ENCODE measurements around the gene MYOCD.
"Not testable (repeated sequence)": the region's sequence is repeated elsewhere in the genome, so short reads cannot be mapped to it uniquely, and the experiment has no call there.

Gene MYOCD

GRCh38 chr17:12665263-12666210 lies at the start of gene MYOCD:
TSS of gene MYOCD (plus strand) at chr17:12665890. CDS start at chr17:12666189, 299 bp downstream.
- in situ Hi-C loops (cut with MboI; ENCODE audit: low pct_unique_long_range_greater_than_20kb, low sequenced_read_pairs): no loop called here
- no peak for DNase-seq

DNA sequence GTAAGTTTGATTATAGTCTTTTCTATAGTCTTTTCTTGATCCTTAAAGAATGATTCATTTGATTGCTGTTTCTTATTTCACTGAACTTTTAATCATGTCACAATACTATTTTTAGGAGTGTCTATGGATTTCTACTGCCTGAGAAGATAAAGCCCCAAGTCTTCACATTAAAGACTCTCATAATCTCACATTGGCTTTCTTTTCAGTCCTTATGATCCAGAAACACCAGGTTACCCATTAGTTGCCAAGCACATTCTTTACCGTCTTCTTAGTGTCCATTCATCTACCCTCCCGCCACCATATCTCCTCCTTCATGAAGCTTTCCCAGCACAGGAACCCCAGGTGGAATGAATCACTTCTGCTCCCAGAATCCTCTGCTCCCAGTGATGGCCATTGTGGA lies 49.5 kb upstream of the MYOCD start:
- in situ Hi-C loops (cut with MboI; ENCODE audit: low pct_unique_long_range_greater_than_20kb, low sequenced_read_pairs): no loop called here
- DNase-seq: no peak

DNA sequence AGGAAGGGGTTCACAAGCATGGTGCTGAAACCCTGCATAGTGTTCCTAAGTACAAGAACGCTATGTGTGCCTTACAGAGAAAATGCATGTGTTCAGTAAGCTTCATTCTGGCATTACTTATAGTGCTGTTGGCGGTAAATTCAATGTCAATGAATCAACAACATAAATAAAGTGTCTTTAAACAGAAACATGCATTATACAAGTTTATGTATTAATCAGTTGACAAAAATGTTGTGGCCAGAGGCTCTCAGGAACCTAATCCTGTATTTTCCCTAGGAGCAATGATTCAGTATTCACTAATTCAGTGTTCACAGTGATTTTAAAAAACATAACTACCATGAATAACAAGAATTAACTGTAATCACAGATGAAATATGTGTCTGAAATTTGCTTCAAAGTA lies 47.1 kb upstream of the MYOCD start:
- in situ Hi-C loops (cut with MboI; ENCODE audit: low pct_unique_long_range_greater_than_20kb, low sequenced_read_pairs): no loop called here
- DNase-seq: no peak

DNA sequence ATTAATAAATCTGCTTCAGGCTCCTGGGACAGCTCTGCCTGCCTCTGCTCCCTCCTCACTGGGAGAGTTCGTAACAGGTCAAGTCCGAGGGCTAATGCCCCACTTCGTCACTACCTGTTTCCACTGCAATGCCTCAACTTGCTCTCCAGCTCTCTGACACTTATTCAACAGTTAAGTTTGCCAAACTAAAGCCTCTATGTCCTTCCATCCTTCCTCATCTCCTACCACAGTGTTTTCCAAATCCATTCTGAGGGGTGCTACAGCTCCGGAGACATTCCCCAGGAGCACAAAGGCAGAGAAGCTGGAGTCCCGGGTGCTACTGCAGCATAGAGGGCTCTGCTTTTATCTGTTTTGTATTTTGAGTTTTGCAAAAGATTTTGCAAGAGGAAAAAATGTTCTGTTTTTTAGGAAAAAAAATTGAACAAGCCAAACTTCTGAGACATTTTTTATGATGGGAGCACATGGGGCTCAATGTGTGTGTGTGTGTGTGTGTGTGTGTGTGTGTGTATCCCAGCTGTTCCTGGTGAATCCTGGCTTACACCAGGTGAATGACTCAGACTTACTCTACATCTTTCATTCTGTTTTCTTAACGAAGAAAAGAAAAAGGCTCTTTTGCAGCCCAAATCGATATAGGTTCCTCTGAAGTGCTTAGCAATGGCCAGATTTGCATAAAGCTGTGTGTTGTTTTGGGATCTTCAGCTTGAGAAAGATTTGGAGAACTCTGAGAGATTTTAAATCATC lies 46.1 kb upstream of the MYOCD start:
- no peak for DNase-seq
- in situ Hi-C loops (cut with MboI; ENCODE audit: low pct_unique_long_range_greater_than_20kb, low sequenced_read_pairs): no loop called here

GRCh38 chr17:12620200-12620720 lies 45.4 kb upstream of the MYOCD start:
- no peak for DNase-seq
- in situ Hi-C loops (cut with MboI; ENCODE audit: low pct_unique_long_range_greater_than_20kb, low sequenced_read_pairs): no loop called here

DNA sequence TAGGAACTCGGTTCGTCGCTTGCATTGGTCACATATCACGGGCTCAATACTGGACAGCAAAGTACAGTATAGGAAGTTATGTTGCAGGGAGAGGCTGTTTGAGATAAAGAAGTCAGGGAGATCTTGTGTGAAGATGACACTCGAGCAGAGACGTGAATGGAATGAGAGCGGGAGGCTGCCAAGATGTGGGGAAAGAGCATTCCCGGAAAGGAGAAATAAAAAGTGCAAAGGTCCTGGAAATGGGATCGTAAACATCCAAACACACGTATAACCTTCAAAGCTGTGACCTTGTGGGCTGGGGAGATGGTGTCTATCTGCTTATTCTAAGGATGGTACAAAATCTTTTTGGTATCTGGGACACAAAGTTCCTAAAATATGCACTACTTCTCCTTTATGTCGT lies 43.0 kb upstream of the MYOCD start:
- in situ Hi-C loops (cut with MboI; ENCODE audit: low pct_unique_long_range_greater_than_20kb, low sequenced_read_pairs): no loop called here

GRCh38 chr17:12623220-12623848 lies 42.4 kb upstream of the MYOCD start:
- in situ Hi-C loops (cut with MboI; ENCODE audit: low pct_unique_long_range_greater_than_20kb, low sequenced_read_pairs): no loop called here
- no peak for DNase-seq

More for the DNA sequence above, 43.0 kb upstream of the MYOCD start:
- DNase-seq: no peak

DNA sequence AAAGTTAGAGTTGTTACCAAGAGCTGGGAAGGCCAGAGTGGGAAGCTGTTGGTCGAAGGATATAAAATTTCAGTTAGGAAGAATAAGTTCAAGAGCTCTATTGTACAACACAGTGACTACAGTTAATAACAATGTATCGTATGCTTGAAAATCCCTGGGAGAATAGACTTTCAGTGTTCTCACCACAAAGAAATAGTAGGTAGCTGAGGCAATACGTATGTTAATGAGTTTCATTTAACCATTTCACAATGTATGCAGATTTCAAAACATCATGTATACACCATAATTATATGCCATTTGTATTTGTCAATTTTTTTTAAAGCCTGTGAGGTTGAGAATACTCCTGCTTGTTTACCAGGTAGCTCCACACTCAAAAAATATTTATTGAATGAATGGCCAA lies 41.5 kb upstream of the MYOCD start:
- in situ Hi-C loops (cut with MboI; ENCODE audit: low pct_unique_long_range_greater_than_20kb, low sequenced_read_pairs): no loop called here
- DNase-seq: no peak

DNA sequence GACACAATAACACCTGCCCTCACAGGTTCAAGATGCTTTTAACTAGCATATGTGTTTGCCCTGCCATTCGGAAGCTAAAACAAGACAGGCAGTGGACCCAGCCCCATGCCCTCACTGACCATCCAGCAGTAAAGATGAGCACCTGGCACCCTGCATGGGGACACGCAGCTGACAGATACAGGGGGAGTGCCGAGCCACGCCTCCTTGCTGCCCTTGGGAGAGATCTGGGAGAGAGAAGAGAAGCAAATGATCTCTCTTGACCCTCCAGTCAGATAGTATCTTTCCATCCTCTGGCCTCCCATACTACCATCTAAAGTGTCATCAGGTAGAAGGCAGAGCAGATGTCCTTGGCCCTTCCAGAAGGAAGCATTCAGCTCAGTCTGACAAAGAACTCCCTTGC lies 40.6 kb upstream of the MYOCD start:
- DNase-seq: no peak
- in situ Hi-C loops (cut with MboI; ENCODE audit: low pct_unique_long_range_greater_than_20kb, low sequenced_read_pairs): no loop called here

DNA sequence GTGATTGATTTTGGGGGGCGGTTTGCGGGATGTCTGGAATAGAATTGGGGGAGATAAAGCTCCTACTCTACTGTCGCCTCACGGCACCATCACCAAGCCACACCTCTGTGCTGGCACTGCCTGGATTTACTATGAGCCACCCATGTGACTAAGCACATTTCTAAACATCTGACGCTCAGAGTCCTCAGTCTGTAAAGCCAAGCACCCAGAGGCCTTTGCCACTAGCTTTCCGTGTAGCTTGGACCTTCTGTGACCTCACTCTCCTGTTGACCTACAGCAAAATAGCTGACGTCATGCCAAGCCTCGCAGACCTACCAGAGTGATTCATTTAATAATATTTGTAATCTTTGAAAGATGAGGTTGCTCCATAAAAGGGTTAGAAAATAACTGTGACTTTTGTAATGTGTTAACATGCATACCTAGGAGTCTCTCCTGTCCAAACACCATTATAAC lies 38.5 kb upstream of the MYOCD start:
- in situ Hi-C loops (cut with MboI; ENCODE audit: low pct_unique_long_range_greater_than_20kb, low sequenced_read_pairs): no loop called here

DNA sequence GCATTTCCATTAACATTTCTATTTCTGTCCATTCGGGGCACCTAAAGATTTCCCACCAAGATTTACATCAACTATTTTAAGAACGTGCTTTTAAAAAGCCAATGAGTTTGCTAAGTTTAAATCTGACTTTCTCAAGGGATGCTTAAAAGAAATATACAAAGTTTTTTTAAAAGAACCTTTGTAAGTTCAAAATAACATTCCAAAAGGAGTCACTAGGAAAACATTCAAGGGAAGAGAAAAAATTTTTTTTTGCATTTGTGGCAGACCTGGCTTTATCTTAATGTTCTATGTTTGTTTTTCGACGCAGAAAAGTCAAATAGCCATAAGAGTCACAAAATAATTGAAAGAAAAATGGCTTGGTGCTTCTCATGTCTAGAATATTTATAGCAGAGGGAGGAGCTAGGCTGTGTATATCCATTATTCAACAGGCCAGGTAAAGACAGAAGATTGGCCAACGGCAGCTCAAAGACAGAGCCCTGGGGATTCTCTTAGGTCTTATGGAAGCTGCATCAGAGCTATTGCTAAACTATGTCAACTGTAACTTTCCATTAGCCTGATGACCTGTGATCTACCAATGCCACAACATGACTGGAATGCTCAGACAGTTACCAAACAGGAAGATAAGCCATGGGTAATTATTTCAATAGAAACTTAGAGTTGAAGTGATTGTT lies 37.8 kb upstream of the MYOCD start:
- in situ Hi-C loops (cut with MboI; ENCODE audit: low pct_unique_long_range_greater_than_20kb, low sequenced_read_pairs): no loop called here
- no peak for DNase-seq

More for the DNA sequence above, 38.5 kb upstream of the MYOCD start:
- no peak for DNase-seq

DNA sequence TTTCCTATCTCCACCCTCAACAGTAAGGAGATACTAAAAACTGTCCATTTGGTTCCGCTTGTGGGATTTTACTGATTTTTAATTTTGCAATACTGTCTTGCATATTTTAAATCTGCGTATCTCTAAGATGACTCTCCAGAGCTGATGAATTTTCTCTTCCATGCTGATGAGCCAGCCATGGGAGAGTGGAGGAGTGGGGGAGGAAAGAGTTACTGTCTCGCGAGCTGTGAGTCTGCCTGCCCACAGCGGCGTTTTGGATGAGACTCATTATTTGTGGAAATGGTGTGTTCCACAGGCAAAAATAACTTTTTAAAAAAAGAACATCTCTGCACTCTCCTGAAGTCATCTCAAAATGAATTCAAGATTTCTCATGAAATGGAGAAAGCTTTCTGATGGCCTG lies 34.6 kb upstream of the MYOCD start:
- in situ Hi-C loops (cut with MboI; ENCODE audit: low pct_unique_long_range_greater_than_20kb, low sequenced_read_pairs): no loop called here
- DNase-seq: no peak

DNA sequence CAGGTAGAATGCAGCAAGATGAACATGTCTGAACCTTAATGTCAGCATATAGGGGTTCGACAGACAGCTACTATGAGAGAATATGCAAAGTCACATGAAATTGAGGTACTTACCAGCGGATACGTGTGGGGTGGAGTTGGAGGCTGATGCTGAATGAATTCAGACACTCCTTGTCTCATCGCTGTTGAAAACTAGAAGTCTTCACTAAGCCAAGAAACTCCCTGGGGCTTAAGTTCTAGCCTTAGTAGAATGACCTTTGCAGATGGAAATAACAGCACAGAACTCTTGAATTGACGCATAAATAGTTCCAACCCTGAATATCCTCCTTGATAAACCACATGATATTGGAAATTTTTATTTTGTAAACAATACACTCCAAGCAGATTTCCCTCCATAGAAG lies 32.9 kb upstream of the MYOCD start:
- DNase-seq: no peak
- in situ Hi-C loops (cut with MboI; ENCODE audit: low pct_unique_long_range_greater_than_20kb, low sequenced_read_pairs): no loop called here

DNA sequence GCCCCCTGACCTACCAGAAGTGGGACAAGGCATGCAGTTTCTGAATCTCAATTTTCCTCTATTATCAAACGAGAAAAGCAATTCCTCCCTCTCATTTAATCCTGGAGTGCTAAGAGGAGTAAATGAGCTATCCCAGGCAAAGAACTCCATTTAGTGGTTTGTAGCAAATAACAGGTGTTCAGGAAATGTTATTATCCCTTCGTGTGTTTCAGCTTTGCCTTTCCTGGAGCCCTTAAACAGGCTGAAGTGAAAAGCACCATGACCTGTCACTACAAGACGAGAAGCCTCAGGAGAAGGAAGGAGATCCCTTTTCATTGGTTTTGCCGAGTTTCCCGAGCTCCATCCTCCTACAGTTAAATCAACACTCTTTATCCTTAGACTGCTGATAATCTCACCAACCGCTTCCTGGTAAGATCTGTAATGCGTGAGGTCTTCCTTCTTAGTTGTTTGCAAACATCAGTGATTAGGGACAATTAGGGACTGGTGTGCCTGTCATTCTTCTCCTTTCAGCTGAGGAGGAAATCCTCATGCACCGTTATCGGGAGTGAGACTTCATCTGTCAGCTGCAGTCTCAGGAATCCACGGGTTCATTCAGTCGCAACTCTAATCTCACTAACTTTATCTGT lies 30.8 kb upstream of the MYOCD start:
- no peak for DNase-seq
- in situ Hi-C loops (cut with MboI; ENCODE audit: low pct_unique_long_range_greater_than_20kb, low sequenced_read_pairs): no loop called here

DNA sequence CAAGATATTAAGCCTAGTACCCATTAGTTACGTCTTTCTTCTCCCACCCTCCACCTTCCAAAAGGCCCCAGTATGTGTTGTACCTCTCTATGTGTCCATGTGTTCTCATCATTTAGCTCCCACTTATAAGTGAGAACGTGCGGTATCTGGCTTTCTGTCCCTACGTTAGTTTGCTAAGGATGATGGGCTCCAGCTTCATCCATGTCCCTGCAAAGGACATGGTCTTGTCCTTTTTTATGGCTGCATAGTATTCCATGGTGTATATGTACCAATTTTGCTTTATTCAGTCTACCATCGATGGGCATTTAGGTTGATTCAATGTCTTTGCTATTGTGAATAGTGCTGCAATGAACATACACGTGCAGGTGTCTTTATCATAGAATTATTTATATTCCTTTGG lies 29.7 kb upstream of the MYOCD start:
- DNase-seq; in situ Hi-C loops (cut with MboI; ENCODE audit: low pct_unique_long_range_greater_than_20kb, low sequenced_read_pairs): not testable (repeated sequence)

DNA sequence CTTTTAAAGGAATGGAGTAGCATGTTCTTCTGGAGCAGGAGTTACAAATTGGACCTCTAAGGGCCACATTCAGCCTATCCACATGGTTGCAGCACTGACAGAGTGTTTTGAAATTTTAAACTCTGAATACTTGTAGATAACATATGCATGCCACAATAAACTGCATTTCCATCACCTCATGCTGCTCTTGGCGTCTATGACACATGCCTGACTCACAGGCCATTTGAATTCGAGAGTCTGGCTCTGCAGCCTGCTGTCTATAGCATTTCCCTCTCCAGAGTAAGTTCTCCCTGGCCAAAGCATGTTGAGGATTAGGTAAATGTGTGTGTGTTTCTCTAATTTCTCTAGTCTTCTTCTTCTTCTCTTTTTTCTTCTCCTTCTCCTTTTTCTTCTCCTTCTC lies 28.7 kb upstream of the MYOCD start:
- in situ Hi-C loops (cut with MboI; ENCODE audit: low pct_unique_long_range_greater_than_20kb, low sequenced_read_pairs): no loop called here
- no peak for DNase-seq

GRCh38 chr17:12637745-12638651 lies 27.7 kb upstream of the MYOCD start:
- in situ Hi-C loops (cut with MboI; ENCODE audit: low pct_unique_long_range_greater_than_20kb, low sequenced_read_pairs): no loop called here
- peak; percentile 15 for DNase-seq

- in situ Hi-C loops (cut with MboI; ENCODE audit: low pct_unique_long_range_greater_than_20kb, low sequenced_read_pairs): no loop called here
Observed at GRCh38 chr17:12640364-12640763, 25.3 kb upstream of the MYOCD start.

More at GRCh38 chr17:12640364-12640763, 25.3 kb upstream of the MYOCD start:
- no peak for DNase-seq
